GM04503 (cell line): ENCODE measurements around the gene CASZ1.
A peak's percentile ranks its signal among the peaks of the same experiment; 100 is the strongest.

ENCODE experiments used
- DNase-seq: peaks from one replicate; pipeline ENCODE4 v3.0.0-alpha.2; 2012; ENCODE audit warnings: low read depth

Gene CASZ1

DNA sequence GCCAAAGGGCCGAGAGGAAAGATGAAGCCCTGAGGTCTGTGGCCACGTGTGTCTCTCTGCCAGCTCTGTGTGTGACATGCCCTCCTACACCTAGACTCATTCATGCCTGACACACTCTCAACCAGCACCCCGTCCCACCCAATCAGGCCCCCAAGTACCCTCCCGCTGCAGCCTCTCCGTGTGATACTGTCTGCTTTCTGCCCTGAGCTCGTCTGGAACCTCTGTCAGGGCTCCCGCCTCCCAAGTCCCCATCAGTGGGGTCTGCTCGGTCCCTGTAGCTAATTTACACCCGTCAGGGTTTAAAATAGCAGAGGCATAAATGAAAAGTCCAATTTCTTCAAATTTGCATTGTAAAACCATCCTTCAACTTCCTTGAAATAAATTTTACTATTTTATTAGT lies 20.7 kb downstream of the CASZ1 start:
- DNase-seq = no peak

DNA sequence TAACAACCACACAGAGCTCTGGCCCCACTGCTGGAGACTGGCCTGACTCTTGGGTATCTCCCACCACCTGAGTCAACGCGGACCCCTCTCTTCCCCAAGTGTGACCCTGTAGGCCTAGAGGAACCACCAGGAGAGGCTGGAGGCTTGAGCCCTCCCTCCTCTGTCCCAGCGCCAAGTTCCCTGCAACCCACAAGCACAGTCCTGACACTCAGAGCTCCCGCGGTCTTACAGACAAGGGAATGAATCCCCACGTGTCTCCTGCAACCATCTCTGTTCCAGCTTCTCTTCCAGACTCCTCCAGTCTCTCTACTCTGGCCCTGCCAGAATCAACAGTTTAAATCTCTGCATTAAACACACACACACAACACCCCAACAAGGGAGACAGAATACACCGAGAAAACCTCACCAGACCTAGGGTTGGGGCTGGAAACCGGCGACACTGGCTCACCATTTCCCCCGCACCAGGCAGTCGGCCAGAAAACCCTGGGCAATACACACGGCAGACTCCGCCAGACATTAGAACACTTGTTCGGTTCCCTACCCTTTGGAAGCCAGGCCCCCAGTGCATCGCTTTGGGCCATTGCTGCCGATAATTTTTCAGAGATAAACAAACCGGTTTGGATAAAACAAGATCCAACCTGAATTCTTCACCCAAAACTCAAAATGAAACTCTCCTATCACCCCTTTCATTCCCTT lies 21.7 kb downstream of the CASZ1 start:
- no peak for DNase-seq

DNA sequence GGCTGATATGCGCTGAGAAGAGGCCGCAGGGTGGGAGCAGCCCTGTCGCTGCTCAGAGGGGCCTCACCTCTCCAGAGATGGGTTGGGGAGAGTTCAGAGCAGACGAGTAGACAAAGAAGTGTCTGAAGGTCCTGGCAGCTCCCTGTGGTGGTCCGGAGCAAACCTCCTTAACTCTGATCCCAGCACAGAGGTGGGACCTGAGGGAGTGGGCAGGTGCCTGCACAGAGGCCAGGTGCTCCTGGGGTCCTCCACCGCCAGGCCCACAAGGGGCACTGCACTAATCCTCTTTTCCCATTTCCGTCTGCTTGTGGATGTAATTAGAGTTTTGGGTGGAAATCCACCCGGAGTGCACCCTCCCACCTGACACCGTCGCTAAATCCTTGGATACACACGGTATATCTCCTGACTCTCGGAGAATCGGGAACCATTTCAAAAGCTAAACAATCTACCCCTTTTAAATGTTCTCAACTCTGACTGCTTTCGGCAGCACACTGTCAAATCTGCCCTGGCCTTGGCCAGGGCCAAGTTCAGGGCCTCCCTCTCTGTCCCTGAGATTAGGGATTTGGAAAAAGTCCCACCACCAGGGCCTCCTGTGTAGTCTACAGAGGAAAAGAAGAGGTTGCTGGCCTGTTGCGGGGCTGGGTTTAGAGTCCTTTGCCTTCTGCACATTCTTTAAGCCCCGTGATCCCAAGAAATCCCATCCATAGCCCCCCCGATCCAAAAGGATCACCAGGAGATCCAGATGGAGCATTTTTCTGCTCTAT lies 22.4 kb downstream of the CASZ1 start:
- no peak for DNase-seq

DNA sequence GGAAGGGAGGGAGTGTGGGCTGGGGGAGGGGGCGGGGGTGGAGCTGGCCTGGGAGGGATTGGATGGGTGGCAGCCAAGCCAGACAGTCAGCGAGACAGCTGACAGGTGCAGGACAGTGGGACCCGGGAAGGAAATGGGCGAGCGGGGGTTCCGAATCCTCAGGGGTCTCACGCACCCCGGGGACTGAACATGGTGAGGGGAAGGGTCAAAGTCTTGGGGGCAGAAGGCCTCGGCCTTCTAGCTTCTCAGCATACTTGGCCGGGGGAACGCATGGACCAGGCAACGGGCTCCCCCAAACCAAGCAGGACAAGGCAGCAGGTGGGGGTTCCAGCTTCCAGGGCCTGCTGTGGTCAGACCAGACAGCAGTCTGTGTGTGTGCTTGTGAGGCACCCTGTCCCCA lies 23.1 kb downstream of the CASZ1 start:
- DNase-seq = no peak

DNA sequence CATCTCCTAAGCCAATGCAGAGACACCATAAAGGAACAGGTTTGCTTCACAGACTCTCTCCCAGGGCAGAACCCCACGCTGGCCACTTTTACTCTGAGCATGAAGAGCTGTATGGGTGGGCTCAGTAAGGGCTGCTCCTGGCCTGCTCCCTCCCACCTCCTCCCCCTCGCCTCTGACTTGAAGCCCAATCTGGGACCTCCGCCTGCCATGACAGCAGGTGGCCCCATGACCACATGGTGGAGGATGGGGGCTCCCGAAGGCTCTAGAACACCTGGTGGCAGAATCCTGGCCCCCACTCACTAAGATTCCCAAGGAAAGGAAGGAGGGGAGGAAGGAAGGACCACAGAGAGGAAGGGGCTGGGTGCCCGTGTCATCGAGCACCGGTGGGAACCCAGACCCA lies 23.7 kb downstream of the CASZ1 start:
- no peak for DNase-seq

DNA sequence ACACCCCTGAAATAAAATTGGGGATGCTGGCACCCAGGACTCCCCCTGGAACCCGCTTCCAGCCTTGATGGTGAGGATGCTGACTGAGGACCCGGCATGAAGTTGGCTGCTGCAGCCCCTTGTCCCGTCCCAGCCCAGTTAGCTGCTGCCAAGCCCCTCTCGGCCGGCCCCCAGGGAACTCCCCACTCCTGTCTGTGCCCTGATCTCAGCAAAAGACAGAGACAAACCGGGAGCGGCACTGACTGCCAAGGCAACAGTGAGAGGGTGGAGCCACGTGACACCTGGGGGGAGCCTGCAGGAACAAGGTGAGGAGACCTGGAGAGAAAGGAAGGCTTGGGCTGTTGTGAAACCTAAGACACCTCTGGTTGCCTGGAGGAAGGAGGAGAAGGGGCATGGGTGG lies 24.7 kb downstream of the CASZ1 start:
- no peak for DNase-seq

DNA sequence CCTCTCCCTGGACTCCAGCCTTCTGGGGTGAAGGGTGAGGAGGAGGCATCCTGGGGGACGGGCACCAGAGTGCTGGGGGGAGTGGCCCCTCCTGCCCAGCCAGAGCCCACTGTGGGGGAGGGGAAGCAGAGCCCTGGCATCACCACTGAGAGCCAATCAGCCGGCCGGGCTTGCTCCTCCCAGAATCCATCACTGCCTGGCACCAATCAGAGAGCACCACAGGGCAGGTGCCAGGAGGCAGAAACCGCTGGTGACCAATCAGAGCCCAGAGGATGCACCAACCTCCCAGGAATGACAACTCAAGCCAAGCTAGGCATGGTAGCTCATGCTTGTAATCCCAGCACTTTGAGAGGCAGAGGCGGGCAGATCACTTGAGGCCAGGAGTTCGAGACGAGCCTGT lies 27.9 kb downstream of the CASZ1 start:
- no peak for DNase-seq

DNA sequence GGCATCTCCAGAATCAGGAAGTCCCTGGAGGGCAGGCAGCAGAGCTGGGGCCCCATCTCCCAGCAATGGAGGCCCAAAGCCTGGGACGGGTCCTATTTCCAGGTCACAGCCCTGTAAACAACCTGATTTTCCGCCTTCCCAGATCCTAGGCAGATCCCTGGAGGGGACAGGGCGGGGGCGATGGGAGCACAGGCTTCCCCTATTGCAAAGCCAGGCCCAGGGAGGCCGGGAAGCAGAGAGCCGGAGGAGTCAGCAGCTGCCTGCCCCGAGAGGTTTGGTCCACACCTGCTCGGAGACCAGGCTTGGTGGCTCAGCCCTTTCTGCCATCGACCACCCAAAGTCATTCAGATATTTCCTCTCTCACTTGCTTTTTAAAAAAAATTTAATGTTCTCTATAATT lies 29.2 kb downstream of the CASZ1 start:
- DNase-seq = no peak

DNA sequence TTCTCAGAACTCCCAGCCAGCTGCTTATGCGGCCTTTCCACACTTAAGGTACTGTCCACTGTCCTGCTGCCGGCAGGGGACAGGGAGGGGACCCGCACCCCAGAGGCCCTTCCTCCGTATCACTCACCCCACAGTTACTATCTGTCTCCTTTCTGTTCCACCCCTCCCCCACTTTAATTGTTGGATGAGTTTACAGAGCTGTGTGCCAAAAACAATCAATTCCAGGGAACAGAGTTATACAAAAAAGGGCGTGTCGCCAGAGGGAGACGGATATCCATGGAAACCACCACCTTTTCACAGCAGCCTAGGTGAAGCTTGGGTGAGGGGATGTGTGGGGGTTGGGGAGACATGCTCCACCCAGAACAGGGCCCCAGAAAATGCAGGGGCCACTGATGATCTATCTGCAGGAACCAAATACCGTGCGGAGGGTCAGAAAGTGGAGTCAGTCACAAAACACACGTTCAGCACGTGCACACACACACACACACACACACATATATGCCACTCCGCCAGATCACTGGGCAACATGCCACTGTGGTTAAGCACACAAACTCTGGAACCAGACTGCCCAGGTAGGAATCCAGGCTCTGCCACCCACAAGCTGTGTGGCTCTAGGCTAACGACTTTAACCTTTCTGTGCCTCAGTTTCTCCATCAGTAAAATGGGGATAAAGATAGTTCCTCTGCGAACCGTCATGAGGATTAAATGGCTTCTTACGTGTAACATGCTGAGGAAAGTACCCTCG lies 30.5 kb downstream of the CASZ1 start:
- no peak for DNase-seq

DNA sequence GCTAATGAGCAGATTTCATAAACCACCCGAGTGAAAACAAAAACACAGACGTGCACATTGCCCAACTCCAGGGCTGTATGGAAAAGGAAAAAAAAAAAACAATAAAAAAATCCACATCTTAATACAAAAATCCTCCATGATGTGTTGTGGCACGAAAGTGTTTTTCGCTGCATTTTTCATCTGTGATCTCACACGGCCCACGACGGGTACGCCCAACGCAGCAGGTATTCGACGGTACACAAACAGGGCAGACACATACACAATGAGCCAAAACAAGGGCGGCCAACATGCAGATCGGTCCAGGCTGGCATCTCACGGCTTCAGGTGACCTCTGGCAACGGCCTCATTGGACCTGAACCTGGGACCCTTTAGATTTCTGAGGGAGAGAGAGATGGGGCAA lies 31.1 kb downstream of the CASZ1 start:
- DNase-seq = no peak

DNA sequence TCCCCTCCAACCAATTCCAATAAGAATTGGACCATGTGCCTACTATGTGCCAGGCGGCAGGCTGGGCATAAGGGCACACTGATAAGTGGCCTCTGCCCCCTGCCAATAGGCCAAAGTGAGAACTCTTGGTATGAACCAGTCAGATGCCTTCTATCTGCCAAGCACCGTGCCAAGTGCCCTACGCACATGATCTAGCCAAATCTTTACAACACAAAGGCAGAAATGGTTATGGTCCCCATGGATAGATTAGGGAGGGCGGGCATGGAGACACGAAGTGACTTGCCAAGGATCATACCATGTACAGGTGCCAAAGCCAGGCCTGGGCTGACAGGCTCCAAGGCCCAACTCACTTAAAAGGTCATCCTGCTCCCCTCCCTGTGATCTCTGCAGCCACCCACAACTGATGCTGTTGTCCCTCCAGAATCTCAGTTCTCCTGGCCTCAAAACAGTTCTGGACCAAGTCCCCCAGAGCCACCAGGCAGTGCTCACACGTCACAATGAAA lies 32.1 kb downstream of the CASZ1 start:
- no peak for DNase-seq

DNA sequence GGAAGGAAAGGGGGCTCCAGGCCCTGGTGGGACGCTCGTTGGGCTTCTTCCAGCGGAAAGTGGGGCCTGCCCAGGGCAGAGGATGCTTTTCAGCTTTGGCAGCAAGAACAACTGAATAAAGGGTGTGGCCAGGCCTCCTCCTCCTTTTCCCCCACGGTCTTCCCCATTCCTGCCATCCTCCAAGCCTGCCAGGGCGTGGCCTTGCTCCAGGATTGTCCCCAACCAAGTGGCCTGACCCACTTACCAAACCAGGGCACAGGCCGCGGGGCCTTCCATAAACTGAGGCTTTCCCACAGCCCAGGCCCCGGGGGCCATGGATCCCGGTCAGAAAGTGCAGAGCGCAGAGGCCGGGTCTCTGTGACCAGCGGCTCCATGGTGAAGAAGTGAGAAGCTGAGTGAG lies 33.6 kb downstream of the CASZ1 start:
- no peak for DNase-seq

DNA sequence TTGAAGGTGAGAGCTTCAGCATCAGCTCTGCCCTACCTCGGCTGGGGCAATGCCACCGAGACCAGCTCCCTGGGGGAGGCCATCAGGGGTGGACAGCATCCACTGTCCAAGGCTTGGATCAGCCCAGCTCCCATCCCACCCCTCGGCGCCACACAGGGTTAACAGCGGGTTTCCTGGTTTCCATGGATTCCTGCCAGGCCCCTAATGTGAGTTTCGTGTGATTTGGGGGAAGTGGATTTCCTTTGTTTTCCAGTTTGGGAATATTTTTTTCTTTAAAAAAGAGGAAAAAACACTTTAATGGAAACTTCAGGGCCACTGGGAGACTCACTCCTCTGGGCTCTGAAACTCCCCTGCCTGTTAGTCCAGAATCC lies 34.3 kb downstream of the CASZ1 start:
- DNase-seq = no peak

DNA sequence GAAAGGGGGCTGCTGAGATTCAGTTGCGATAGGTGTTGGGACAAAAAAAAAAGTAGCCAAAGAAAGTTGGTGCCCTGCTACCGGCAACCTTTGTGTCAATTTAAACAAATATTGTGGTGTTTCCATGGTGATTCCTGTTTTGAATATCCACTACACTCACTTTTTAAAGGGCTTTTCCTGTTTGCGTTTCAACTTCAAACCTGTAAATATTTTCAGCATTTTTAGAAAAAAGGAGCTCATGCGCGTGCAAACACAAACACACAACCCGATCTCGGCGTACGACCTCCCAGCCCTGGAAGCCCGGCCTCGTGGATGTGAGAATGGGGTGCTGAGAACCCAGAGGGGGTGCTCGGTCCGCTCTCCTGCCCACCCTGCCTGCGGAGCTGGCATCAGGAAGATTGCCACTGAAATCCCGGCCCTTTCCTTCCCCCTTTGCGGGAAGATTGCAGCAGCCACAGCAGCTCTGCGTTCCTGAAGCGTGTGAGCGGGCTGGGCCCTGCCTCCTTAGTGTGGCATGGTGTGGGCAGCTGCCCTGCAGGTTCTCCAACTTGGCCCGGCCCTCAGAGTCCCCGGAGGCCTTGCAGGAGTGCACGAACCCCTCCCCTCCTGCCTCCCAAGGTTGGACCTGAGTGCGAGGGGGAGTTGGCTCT lies 34.8 kb downstream of the CASZ1 start:
- DNase-seq = no peak

DNA sequence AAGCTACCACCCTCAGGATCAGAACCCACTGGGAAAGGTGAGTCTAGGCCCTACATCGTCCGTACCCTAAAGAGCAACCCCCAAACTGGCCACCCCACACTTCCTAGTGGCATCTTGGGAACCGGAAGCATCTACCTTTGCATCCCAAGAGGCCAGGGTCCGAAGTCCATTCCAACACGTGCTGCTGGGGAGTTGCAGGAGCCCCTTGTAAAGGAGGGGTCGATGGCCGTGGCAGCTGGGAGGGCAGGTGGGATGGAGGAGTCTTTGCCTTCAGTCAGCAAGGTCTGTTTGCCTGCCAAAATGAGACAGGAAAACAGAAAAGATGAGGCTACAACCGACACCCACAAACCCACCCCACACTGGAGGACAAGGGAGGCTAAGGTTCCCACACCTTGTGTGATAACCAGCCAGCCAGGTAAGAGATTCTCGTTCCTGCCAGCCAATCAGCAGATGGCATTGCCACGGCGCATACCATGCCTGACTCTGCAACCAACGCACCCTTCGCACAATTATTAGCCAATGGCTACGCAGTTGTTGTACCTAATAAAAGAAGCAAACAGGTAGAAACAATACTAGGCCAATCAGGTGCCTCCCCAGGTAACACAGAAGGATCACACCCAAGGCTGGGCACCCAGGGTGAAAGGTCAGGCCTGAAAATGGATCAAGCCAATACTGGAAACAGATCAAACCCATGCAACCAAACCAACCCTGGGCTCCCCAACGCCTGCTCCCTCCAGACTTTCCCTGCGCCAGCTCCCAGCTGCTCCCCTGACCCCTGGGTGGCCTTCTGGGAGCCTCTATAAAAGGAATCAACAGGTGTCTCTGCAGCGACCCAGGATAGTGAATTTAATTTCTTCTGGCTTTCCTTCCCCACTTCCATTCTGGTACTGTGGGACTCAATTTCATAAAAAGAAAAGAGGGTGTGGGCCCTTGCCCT lies 35.6 kb downstream of the CASZ1 start:
- DNase-seq = no peak

DNA sequence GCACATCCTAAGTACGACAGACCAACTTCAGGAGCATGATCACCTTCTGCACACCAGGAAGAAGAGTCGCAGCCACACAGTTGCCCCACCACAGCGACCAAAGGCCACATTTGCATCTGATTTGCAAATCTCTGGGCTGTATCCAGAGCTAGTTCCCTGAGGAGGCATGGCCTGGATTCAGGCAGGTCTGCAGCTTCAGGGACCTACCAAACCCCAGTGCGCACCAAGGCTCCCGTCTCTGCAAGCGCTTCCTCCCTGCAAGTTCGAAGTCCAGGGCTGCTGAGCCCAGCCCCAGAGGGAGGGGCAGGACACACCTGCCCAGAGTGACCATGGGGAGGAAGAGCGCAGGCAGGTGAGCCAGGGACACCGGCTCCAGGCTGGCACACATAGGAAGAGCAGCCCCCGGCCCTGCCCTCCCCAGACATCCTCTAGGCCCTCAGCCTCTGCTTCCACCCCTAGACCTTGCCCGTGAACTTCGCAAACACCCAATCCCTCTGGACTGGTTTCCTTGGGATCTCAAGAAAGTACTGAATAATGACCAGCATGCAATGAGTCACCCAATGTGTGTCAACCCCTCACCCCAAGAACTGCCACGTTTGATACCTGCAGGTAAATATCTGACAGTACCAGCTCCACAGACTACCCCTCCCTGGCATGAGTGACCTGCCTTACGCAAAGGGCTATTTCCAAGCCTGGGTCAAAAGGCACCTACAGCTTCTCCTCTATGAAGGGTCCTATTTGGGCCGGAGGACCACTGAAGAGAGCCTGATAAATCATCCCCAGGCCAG lies 36.8 kb downstream of the CASZ1 start:
- no peak for DNase-seq

DNA sequence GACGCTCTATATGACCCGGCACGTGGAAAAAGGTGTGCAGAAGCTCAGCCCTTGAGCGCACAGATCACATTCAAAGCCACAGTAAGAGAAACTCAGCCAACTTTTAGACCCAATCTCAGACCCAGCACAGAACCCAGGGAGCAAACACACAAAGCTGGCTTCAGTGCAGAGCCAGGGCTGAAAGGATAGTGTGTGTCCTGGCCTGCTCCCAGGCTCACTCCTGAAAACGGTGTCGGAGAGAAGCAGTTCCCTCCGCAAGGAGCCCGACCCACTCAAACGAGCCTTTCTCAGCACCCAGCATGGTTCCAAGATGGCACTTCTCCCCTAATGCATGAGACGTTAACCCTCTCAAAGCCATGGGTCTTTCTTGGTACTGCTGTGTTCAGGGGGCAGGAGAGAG lies 39.6 kb downstream of the CASZ1 start:
- DNase-seq = no peak

DNA sequence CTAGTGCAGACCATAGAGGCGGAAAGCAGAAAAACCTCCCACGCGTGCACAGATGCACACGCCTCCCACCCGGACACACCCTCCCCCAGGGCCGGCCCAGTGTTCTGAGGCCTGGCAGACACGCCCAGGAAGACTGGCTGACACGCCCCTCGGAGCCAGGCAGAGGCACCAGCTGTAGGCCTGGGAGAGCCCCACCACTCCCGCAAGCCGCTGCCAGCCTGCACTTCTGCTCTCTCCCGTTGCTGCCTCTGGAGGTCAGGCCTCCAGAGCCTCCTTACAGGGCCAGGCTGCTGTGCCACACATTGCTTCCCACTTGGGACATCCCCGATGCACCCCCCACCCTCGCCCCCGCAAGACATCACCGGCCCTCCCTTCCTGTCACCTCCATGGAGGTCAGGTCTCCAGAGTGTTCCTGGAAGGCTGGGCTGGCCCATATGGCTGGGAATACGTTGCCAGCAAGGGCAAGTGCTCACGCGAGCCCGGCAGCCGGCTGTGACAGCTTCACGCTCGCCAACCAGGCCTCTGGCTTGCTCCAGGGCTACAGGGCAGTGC lies 40.4 kb downstream of the CASZ1 start:
- peak; percentile 6 for DNase-seq

DNA sequence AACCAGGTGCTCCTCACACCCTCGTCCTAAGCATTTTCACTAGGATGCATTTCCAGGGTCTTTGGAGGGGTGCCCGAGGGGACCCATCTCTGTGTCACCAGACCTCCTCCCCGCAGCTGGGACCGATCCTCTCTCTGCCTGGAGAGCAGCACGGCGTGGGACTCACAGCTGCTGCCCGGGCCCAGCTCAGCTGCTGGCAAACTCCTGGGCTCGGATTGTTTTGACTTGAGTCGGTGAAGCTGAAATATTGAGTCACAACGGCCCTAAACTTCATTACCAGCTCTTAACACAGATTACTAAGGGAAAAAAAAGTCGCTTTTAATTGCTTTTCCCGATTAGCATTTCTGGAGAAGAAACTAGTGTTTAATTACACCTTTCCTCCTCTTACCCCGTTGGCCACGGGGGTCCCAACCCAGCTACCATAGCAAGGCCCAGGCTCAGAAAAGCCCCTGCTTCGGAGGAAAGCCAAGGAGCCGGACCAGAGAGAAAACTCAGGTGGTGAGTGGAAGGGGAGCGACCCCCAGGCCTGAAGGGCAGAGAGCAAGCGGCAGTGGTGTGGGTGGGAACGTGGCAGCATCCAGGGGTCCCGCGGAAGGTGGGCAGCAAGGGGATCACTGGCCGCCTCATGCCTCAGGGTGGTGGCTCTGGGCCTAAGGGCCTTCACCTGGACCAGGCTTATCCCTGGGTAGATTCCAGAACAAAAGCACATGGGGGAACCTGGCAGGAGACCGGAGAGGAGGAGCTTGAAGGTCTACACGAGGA lies 41.7 kb downstream of the CASZ1 start:
- DNase-seq = peak; percentile 8

DNA sequence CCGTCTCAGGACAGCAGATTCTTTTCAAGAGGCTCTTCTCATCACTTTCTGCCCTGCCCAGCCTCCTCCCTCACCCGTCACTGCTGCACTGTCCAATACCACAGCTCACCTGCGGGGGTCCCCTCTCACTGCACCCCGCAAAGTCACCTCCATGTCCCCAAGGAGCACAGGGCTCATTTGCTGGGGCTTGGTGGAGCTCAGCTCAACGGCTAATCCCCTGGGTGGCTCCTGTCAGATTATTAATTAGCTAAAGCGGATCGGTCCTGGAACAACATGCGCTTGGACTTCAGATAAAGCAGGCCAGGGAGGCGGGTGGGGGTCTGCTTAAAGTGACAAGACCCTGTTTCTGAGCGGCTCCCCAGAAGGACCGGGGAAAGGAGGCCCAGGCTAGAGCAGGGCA lies 43.1 kb downstream of the CASZ1 start:
- DNase-seq = no peak
